DMS53 (cell line): ENCODE data around the gene EXOC3L4.

ENCODE experiments used
- DNase-seq: peaks from one replicate; lab custom pipeline; 2025; lab: John Stamatoyannopoulos, UW

Gene EXOC3L4

DNA sequence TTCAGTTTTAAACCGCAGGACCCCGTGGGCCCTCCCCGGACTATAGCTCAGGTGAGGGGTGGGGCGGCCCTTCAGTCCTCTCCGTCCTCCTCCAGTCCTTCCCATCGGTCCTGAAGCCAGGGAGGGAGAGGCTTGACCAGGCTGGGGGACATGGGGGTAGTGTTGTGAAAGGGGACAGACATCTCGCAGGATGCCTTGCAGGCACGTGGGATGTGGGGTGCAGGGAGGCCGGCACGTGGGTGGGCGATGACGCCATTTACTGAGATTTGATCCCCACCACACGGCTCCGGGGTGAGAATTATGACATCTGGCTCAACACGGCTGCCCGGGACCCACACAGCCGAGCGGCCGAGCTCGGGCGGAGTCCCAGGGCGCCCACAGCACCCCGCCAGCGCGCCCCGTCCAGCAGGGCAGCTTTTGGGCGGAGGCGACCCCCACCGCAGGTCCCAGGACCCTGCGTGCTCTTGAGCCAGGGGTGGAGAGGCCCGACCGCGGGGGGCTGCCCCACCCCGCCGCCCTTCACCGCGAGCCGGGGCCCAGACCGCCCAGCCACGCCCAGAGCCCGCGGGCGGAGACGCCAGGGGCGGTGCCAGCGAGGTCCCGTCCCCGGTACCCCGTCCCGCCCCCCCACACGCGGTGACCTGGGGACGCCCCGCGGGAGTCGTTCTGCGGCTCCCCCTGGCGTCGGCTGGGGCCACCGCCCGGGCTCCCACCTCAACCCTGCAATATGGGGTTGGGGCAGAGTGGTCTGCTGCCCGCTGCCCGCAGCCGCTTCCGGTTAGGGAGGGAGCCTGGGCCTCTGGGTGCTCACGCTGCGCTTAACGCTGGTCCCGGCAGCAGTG is 3.3 kb upstream of the EXOC3L4 start:
- DNase-seq = peak; percentile 53

- no peak for DNase-seq
Observed at GRCh38 chr14:103091883-103092222, 2.7 kb upstream of the EXOC3L4 start.

DNA sequence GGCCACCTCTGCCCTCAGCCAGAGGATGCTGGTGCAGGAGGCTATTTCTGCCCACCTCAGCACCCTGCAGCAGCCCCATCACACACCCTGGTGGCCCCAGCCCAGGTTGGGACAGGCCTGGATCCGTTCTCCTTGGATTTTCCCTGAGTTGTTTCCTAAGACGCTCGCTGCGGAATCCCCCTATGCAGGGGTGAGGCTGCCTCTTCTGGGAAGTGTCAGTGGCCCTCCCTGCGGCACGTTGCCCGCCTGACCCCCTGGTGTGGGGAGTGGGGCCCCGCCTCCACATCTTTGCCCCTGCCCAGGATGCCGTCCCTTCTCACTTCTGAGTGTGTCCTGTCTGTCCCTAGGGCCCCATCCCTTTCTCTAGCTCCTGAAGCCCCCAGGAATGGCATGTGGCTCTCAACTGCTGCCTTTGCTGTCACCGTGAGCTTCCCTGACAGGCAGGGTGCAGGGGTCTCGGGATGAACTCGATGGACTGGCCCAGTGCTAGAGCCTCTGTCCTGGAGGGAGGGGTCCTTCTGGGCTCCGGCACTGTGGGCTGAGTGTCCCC is 594 bp upstream of the EXOC3L4 start:
- DNase-seq = no peak

DNA sequence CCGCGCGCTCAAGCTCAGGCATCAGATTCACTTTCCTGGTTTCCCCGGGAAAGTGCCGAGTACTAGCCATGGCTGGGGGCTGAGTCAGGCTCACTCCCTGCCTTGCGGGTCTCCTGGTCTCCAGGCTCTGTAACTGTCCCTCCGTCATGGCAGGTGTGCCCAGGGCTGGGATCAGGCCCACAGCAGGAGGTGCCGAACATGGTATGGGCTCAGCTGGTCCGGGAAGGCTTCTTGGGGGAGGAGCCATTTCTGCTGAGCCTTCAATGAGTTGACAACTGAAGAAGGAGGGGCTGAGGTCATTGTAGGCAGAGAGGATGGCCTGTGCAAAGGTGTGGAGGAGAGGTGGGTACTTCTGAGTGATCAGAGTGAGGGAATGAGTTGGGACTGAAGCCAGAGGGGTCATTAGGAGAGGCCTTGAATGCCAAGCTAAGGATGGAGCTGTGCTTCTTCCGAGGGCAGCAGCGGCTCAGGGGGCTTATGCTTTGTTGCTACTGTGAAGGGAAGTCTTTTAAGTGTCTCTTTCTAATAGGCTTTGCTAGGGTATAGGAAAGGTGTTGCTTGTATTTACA is 769 bp downstream of the EXOC3L4 start:
- DNase-seq = no peak

DNA sequence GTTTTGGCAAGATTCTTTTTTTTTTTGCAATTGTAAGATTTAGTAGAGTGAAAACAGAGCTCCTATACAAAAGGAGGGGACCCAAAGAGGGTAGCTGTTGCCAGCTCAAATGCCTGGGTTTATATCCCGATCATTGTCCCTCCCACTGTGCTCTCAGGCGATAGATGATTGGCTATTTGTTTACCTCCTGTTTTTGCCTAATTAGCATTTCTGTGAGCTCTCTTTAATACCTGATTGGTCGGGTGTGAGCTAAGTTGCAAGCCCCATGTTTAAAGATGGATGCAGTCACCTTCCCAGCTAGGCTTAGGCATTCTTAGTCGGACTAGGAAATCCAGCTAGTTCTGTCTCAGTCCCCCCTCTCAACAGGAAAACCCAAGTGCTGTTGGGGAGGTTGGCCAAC is 1.9 kb downstream of the EXOC3L4 start:
- DNase-seq = no peak

GRCh38 chr14:103097244-103097993 is 2.9 kb downstream of the EXOC3L4 start:
- no peak for DNase-seq

- no peak for DNase-seq
Observed at GRCh38 chr14:103097994-103098957, 3.8 kb downstream of the EXOC3L4 start.

DNA sequence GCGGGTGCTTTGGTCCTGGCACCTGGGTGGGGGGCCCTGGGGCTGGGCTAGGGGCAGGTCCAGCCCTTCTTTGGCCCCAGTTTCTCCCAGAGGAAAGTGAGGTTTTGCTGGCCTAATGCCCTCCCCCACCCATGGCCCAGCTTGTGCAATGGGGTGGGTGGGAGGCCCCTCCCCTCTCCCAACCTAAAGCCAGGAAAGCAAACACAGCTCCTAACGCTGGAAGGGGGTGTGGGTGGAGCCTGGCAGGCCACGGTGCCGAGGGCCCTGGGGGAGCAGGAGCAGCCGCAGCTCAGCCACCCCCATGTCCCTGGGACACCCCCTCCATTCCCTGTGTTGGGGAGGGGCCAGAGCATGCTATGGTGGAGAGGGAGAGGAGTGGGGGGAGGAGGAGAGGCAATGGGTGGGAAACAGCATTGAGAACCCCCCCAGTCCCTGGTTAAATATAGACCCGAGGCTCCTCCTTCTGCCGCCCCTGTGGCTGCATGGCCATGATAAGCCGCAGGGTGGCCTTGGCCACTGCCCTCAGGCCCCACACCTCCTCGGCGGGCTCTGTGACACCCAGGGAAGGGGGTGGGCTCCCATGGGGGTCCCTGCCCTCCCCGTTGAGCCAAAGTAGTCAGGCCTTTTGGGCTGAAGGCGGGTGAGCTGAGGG is 4.7 kb downstream of the EXOC3L4 start:
- DNase-seq = no peak

- no peak for DNase-seq
Observed at GRCh38 chr14:103099733-103100280, 5.3 kb downstream of the EXOC3L4 start.

GRCh38 chr14:103100281-103101121 is 6.0 kb downstream of the EXOC3L4 start:
- DNase-seq = no peak

DNA sequence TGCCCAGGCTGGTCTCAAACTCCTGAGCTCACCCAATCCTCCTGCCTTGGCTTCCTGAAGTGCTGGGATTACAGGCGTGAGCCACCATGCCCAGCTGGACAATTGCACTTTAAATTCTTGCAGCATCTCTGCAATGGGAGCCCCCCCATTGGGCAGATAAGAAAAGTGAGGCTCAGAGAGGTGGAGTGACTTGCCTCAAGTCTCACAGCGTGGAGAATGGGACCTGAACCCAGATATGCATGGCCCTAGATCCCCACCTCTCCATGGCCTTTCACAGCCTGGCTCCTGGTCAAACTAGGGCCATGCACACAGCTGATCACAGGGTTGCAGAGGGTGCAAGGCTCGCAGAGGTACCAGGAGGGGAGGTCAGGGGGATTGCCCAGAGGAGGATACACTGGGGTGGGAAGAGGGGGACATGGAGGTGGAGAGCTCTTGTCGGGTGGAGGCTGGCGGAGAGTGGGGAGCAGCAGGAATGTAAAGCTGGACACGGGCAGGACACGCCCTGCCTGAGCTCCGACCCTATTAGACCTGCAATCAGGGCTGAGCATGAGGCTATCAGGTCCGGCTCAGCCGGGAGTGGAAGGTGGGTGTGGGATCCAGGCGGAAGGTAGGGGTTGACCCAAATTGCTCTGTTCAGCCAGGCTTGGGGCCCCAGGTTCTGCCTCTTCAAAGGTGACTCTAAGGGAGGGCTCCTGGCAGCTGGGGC is 6.9 kb downstream of the EXOC3L4 start:
- DNase-seq = no peak

DNA sequence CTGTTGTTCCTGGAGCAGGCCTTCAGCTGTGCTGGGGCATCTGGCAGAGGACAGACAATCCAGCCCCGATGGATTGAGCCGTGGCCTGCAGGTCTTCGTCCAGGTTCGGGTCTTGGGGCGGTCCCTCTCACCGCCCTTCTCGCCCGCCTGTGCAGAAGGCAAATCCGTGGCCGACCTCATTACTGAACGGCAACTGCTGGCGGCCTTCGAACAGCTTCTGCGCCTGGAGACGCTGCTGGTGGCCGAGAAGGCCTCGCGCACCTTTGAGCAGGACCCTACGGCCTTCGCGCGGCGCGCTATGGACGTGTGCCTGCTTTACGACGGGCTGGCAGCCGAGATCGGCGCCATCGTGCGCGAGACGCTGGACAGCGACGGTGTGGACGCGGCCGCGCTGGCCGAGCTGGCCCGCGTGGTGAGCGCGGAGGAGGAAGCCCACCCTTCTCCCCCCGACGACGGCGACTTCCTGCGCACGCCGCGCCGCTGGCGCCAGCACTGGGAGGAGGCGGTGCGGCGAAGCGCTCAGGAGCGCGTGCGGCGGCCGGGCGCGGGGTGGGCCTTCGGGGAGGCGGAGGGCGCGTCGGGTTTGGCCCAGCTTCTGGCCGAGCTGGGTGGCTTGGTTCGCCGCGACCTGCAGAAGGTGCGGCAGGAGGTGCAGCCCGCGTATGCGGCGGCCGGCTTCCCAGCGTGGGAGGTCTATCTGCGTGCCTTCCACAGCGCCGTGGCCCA is 7.6 kb downstream of the EXOC3L4 start:
- DNase-seq = no peak

- DNase-seq = no peak
Observed at GRCh38 chr14:103102689-103103260, 8.2 kb downstream of the EXOC3L4 start.

DNA sequence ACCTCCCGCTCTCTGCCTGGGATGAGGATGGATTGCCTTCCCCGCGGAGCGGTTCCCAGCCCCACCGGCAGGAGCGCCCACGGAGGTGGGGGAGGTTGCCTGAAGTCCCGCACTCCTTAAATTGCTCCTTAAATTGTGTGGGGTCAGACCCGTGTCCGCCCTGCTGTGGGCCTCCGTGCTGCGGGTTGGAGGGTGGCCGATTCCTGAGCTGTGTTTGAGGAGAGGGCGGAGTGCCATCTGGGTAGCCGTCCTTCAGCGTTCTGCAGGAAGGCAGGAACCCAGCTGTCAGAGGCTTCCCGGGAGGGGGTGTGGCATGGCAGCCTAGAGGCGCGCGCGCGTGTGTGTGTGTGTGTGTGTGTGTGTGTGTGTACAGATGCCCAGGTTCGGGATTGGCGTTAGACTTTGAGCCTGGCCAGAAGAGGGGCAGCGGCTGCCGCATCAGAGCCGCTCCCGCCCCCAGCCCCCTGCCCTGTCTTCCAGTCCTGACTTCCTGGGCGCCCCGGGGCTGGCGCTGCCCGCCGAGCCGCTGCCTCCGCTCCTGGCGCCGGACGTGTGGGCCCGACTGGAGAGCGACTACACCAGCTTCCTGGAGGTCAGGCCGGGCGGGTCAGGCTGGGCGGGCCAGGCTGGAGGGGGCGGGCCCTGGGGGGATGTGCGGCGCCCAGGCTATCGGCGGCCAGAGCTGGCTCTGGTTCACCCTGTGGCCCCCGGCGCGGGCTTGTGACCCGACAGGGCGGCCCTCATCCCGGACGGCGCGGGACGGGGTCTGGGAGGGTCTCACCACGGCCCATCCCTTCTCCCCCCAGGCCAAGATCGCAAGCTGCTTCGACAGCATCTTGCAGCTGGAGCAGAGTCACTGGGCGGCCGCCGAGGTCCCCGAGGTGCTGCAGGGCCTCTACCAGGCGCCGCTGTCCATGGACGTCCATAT is 9.2 kb downstream of the EXOC3L4 start:
- DNase-seq = peak; percentile 80

DNA sequence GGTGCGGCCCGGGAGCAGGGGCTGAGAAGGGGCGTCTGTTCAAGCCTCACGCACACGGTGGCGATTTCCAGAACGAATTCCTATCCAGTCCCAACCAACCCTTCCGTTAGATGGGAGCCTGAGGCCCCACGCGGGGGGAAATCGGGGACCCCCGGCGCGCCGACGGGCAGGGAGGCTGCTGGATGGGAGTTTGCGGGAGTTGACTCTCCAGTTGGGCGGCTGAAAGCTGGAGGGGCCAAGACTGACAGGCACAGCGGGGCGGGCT is 9.8 kb downstream of the EXOC3L4 start:
- no peak for DNase-seq

DNA sequence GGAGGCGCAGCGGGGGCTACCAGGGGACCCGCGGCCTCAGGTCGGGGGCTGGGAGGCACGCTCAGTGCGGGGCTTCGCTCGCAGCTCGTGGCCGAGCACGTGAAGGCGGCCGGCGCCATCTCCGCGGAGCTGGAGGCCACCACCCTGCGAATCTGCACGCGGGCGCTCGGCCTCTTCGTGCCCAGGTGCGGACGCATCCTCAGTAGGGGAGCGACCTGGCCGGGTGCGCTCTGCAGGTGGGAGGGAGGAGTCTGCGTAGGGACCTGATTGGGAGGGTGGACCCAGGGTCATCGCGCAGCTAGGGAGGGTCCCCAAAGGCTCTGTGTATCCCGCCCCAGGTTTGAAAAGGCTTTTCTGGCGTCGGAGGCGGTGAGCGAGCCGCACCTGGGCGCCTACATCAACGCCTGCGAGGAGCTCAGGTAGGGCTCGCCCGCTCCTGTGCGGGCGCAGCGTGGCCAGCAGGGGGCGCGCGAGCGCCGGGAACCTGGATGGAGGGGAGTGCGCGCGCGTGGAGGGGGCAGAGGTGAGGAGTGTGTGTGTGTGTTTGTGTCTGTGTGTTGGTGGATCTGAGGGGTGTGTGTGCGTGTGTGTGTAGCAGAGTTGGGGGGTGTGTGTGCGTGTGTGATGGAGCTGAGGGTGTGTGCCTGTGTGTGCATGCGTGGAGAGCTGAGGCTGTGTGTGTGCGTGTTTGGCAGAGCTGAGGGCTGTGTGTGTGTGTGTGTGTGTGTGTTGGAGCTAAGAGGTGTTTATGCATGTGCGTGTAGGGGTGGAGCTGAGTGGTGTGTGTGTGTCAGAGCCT is 10.3 kb downstream of the EXOC3L4 start:
- DNase-seq = peak; percentile 72
